H1 (cell line): Measurements from ENCODE around the gene PRRG4. TPM values are rescaled to one million over a fixed set of nuclear protein-coding genes. Genes with fewer than 3 reads are reported as not detected.
A peak's percentile ranks its signal among the peaks of the same experiment; 100 is the strongest.

ENCODE experiments used
- ASH2L ChIP-seq: fragments of 200-600, 300-600 bp; sonication (generic); IDR thresholded peaks from one replicate; pipeline ENCODE4 v1.7.1; 2017; ENCODE audit warnings: low read length
- ATF3 ChIP-seq: IDR thresholded peaks from 2 replicates; pipeline ENCODE4 v1.6.1; 2011; ENCODE audit warnings: low read depth, mild to moderate bottlenecking, low read length; ENCODE audit not compliant: insufficient read depth
- BRCA1 ChIP-seq: IDR thresholded peaks from 2 replicates; pipeline ENCODE4 v1.6.1; 2012; ENCODE audit warnings: low read depth, low read length, improper control_type of control experiment
- CHD2 ChIP-seq: IDR thresholded peaks from 2 replicates; pipeline ENCODE4 v1.6.1; 2012; ENCODE audit warnings: low read length, improper control_type of control experiment
- EGR1 ChIP-seq: IDR thresholded peaks from 2 replicates; pipeline ENCODE4 v1.6.1; 2011; ENCODE audit warnings: low read depth, low read length, borderline replicate concordance
- EP300 ChIP-seq, 2 experiments: IDR thresholded peaks; 1 replicate in 1 of 2; 2 replicates in 1 of 2; pipeline ENCODE4 v1.6.1; 2011 to 2012; ENCODE audit warnings: low read depth in 2 of 2, low read length in 2 of 2, mild to moderate bottlenecking in 2 of 2, borderline replicate concordance in 1 of 2, inconsistent platforms in 1 of 2, moderate library complexity in 1 of 2
- FOSL1 ChIP-seq: IDR thresholded peaks from 2 replicates; pipeline ENCODE4 v1.6.1; 2011; ENCODE audit warnings: mild to moderate bottlenecking, low read depth, low read length, moderate library complexity; ENCODE audit not compliant: insufficient read depth
- HDAC2 ChIP-seq, 2 experiments: fragments of 300-600 bp in 1 of 2; sonication (generic) in 1 of 2; IDR thresholded peaks; 2 replicates each; pipeline ENCODE4 v1.6.1; 2011 to 2012; ENCODE audit warnings: low read depth in 2 of 2, low read length in 2 of 2, mild to moderate bottlenecking in 2 of 2, moderate library complexity in 2 of 2, borderline replicate concordance in 1 of 2, inconsistent platforms in 1 of 2
- JUN ChIP-seq: IDR thresholded peaks from 2 replicates; pipeline ENCODE4 v1.6.1; 2011; ENCODE audit warnings: low read depth, mild to moderate bottlenecking, improper control_type of control experiment, low read length
- KDM5A ChIP-seq: fragments of 200-600 bp; IDR thresholded peaks from 2 replicates; pipeline ENCODE4 v1.7.1; 2012; ENCODE audit warnings: mild to moderate bottlenecking, low read length, inconsistent platforms, mixed read lengths
- SP1 ChIP-seq: IDR thresholded peaks from 2 replicates; pipeline ENCODE4 v1.6.1; 2011; ENCODE audit warnings: low read depth, low read length
- TAF1 ChIP-seq: IDR thresholded peaks from 2 replicates; pipeline ENCODE4 v1.6.1; 2011; ENCODE audit warnings: mild to moderate bottlenecking, low read depth, low read length
- TCF12 ChIP-seq: IDR thresholded peaks from 2 replicates; pipeline ENCODE4 v1.6.1; 2011; ENCODE audit warnings: low read depth, mild to moderate bottlenecking, low read length
- polyA plus RNA-seq, 7 experiments: library from polyadenylated mRNA; depleted of rRNA in 3 of 7; stranded (reverse) in 5 of 7; unstranded in 2 of 7; fragments of >200 nt in 5 of 7; fragments of 200-250 nt in 2 of 7; gene quantifications; 1 replicate in 5 of 7; 2 replicates in 1 of 7; 4 replicates in 1 of 7; pipeline versions ENCODE4 v1.2.1 to v1.2.3, GENCODE V29; 2011 to 2013; ENCODE audit warnings: missing spikeins in 2 of 7, mixed read lengths in 2 of 7
- total RNA-seq: library from RNA; stranded (reverse); fragmentation: NEBNext Ultra II Directional; extraction: Animal tissue kit (Norgen Biotek cat#: 25700); gene quantifications from 2 replicates; pipeline ENCODE4 v1.2.1, GENCODE V29; 2021

The PRRG4 gene
- total and polyA plus RNA-seq, 2 of the 8 experiments (the other 6 are each of a cell fraction or from before 2014, with no cell fraction given): 0.65 to 1.7 TPM

GRCh38 chr11:32890843-32891656 is 61.3 kb downstream of the PRRG4 start (continued):
- TF ChIP-seq EGR1 (no peak), JUN (no peak), BRCA1 (no peak), ASH2L (no peak), ATF3 (no peak), SP1 (no peak), FOSL1 (no peak), TAF1 (peak; percentile 62; the same call in 1 of the 2 replicates), KDM5A (no peak), TCF12 (peak; percentile 88), HDAC2 (IDR thresholded peaks at IDR 0.05; ENCODE audit: borderline replicate concordance in 1 of 2, low read depth in 2 of 2, low read length in 2 of 2) (peak in 1 of 2 experiments; percentile 68; a peak in 1 of 4 replicates), CHD2 (no peak), EP300 (IDR thresholded peaks at IDR 0.05; ENCODE audit: borderline replicate concordance in 1 of 2, low read depth in 2 of 2, low read length in 2 of 2) (no peak)
